ENCODE results near the gene IL4. TPM values are rescaled to one million over a fixed set of nuclear protein-coding genes. Genes with fewer than 3 reads are reported as not detected.

The IL4 gene
- total RNA-seq, 4 donors from 2014 or later = not detected

- DNase-seq = no peak
- Histone ChIP-seq H3K9me3 (no peaks in the 10 kb centered on the region), H3K36me3 (no peaks in the 10 kb centered on the region), H3K4me1 (no peaks in the 10 kb centered on the region), H3K27me3 (no peaks in the 10 kb centered on the region), H3K27ac (no peak overlapping the region), H3K4me3 (no peak overlapping the region)
- no peak for TF ChIP-seq POLR2A (IDR thresholded peaks at IDR 0.05)
- TF ChIP-seq CTCF (IDR thresholded peaks at IDR 0.05) = no peak
- intact Hi-C loops (cut with DNase I; ENCODE audit: low total_unique reads) = no loop called here
Observed at GRCh38 chr5:132644177-132644576, 29.6 kb upstream of the IL4 start.

GRCh38 chr5:132646583-132647266 is 27.1 kb upstream of the IL4 start:
- intact Hi-C loops (cut with DNase I; ENCODE audit: low total_unique reads) = no loop called here
- no peak for DNase-seq
- Histone ChIP-seq H3K36me3 (no peaks in the 10 kb centered on the region), H3K4me3 (no peak overlapping the region), H3K4me1 (no peaks in the 10 kb centered on the region), H3K27ac (no peak overlapping the region), H3K9me3 (no peaks in the 10 kb centered on the region), H3K27me3 (no peaks in the 10 kb centered on the region)
- no peak for TF ChIP-seq POLR2A (IDR thresholded peaks at IDR 0.05)
- TF ChIP-seq CTCF (IDR thresholded peaks at IDR 0.05) = no peak

GRCh38 chr5:132647473-132647872 is 26.3 kb upstream of the IL4 start:
- intact Hi-C loops (cut with DNase I; ENCODE audit: low total_unique reads) = no loop called here
- no peak for DNase-seq
- Histone ChIP-seq H3K36me3 (no peaks in the 10 kb centered on the region), H3K27ac (no peak overlapping the region), H3K4me1 (no peaks in the 10 kb centered on the region), H3K4me3 (no peak overlapping the region), H3K9me3 (no peaks in the 10 kb centered on the region), H3K27me3 (no peaks in the 10 kb centered on the region)
- TF ChIP-seq POLR2A (IDR thresholded peaks at IDR 0.05) (no peak), CTCF (IDR thresholded peaks at IDR 0.05) (no peak)

- H3K27me3 ChIP-seq = peaks cover 0 to 5% of the 10 kb centered on the region in 2 donors
- no peaks in the 10 kb centered on the region for H3K4me1 ChIP-seq
- DNase-seq = no peak
- no peaks in the 10 kb centered on the region for H3K9me3 ChIP-seq
- H3K36me3 ChIP-seq = no peaks in the 10 kb centered on the region
- intact Hi-C loops (cut with DNase I; ENCODE audit: low total_unique reads) = no loop called here
- TF ChIP-seq CTCF (IDR thresholded peaks at IDR 0.05) (no peak), POLR2A (IDR thresholded peaks at IDR 0.05) (no peak)
- no peak overlapping the region for H3K4me3 ChIP-seq
- no peak overlapping the region for H3K27ac ChIP-seq
Observed at GRCh38 chr5:132648355-132648754, 25.4 kb upstream of the IL4 start.

- intact Hi-C loops (cut with DNase I; ENCODE audit: low total_unique reads) = no loop called here
- H3K4me1 ChIP-seq = peaks cover 0 to 11% of the 10 kb centered on the region in 2 donors
- DNase-seq = no peak
- no peak for TF ChIP-seq CTCF (IDR thresholded peaks at IDR 0.05)
- TF ChIP-seq POLR2A (IDR thresholded peaks at IDR 0.05) = no peak
- H3K27me3 ChIP-seq = peaks cover 10 to 13% of the 10 kb centered on the region in 2 donors
- H3K36me3 ChIP-seq = no peaks in the 10 kb centered on the region
- H3K4me3 ChIP-seq = no peak overlapping the region
- H3K27ac ChIP-seq = no peak overlapping the region
- no peaks in the 10 kb centered on the region for H3K9me3 ChIP-seq
Observed at GRCh38 chr5:132651838-132652469, 21.8 kb upstream of the IL4 start.

All from uterus (tissue), 4 donors.